Activated naive CD8-positive, alpha-beta T cell treated with anti-CD3 and anti-CD28 coated beads, Interleukin-2, amount 50 U/mL, for 24 hours (primary cell): ENCODE data around the gene LIME1.
"Not testable (repeated sequence)": the region's sequence is repeated elsewhere in the genome, so short reads cannot be mapped to it uniquely, and the experiment has no call there.

Source experiments
- ATAC-seq: fragments of 150-1000 bp; cut with Tn5 transposase; one replicate; pipeline ENCODE4 v1.10.0; 2021
- DNase-seq: peaks from one replicate; pipeline ENCODE4 v3.0.0; 2021
- H3K27ac Mint-ChIP-seq: one replicate; pipeline ENCODE4 v1.8.0; 2021; ENCODE audit warnings: mild to moderate bottlenecking, mixed read lengths
- H3K27me3 Mint-ChIP-seq: one replicate; pipeline ENCODE4 v1.8.0; 2021; ENCODE audit warnings: mixed read lengths
- H3K36me3 Mint-ChIP-seq: one replicate; pipeline ENCODE4 v1.8.0; 2021; ENCODE audit warnings: low read depth, mixed read lengths
- H3K4me1 Mint-ChIP-seq: one replicate; pipeline ENCODE4 v1.8.0; 2021; ENCODE audit warnings: mixed read lengths
- H3K4me3 Mint-ChIP-seq: one replicate; pipeline ENCODE4 v1.8.0; 2021; ENCODE audit warnings: mild to moderate bottlenecking, moderate library complexity, mixed read lengths
- H3K9me3 Mint-ChIP-seq: one replicate; pipeline ENCODE4 v1.8.0; 2021; ENCODE audit warnings: mixed read lengths

The LIME1 gene

DNA sequence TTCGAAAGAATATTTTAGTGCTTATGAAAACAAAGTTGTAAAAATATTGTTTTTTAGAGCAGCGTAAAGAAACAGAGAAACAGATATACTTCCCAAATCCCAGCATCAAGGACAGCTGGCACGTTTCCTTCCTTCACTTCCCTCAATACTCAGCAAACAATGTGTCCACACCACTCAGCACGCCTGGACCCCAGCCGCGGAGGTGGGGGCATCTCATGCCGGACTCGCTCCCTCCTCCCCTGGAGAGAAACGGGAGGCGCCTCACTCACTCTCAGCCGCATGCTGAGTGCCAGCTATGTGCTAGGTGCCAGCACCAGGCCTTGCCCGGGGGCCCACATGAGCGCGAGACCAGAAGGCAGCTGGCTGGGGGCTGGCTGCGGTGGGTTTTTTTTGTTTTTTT lies 37.8 kb downstream of the LIME1 start:
- H3K27ac Mint-ChIP-seq, result no peak overlapping the region
- H3K4me3 Mint-ChIP-seq, result no peak overlapping the region
- no peak for ATAC-seq
- H3K27me3 Mint-ChIP-seq, result no peaks in the 10 kb centered on the region
- H3K4me1 Mint-ChIP-seq, result no peaks in the 10 kb centered on the region
- DNase-seq, result no peak
- no peaks in the 10 kb centered on the region for H3K36me3 Mint-ChIP-seq
- no peaks in the 10 kb centered on the region for H3K9me3 Mint-ChIP-seq

DNA sequence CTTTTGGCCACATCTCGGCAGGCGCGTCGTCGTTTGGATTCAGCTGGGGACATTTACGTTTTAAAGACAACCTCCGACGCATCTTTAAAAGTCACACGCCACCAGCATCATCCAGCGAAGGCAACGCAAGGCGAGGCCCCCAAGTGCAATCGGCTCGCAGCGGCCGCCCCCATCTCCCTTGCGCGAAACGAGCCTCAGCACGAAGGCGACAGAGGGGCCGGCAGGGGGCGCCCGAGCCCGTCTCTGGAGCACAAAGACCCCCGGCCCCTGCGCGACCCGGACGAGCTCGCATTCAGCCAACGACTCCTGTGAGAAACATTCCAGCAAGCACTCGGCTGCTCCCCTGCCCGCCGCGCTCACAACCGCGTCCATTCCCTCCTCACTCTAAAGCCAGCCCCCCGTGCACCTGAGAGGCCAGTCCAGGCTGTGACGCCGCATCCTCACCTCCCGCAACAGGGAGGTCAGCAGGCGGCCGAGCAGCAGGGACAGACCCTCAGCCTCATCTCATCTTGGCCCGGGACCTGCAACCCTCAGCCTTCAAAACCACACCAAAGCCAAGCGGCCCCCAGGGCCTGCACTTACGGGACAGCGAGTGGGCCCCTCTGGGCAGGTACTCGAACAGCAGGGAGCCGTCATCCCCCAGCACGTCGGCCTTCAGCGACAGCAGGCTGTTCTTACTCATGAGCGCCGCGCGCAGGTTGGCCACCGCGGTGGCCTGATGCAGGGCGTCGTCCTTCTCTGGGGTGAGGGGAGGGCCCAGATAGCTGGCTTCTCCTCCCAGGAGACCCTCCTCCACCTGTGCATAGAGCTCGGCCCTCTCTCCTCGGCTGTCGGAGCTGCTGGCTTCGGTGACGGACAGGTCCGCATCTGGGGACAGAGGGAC lies 38.9 kb downstream of the LIME1 start:
- peaks cover 2% of the 10 kb centered on the region for H3K4me1 Mint-ChIP-seq
- no peaks in the 10 kb centered on the region for H3K36me3 Mint-ChIP-seq
- H3K27ac Mint-ChIP-seq, result no peak overlapping the region
- H3K27me3 Mint-ChIP-seq, result no peaks in the 10 kb centered on the region
- H3K4me3 Mint-ChIP-seq, result no peak overlapping the region
- no peaks in the 10 kb centered on the region for H3K9me3 Mint-ChIP-seq
- DNase-seq, result peak; percentile 45
- no peak for ATAC-seq

DNA sequence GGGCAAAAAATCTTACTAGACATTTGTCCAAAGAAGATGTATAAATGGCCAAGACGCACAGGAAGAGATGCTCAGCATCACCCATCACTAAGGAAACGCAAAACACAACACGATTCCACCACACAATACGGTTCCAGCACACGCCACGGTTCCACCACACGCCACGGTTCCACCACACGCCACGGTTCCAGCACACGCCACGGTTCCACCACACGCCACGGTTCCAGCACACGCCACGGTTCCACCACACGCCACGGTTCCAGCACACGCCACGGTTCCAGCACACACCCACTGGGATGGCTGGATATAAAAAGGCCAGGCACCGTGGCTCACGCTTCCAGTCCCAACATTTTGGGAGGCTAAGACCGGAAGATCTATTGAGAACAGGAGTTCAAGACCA lies 40.4 kb downstream of the LIME1 start:
- H3K36me3 Mint-ChIP-seq, DNase-seq: not testable (repeated sequence)

DNA sequence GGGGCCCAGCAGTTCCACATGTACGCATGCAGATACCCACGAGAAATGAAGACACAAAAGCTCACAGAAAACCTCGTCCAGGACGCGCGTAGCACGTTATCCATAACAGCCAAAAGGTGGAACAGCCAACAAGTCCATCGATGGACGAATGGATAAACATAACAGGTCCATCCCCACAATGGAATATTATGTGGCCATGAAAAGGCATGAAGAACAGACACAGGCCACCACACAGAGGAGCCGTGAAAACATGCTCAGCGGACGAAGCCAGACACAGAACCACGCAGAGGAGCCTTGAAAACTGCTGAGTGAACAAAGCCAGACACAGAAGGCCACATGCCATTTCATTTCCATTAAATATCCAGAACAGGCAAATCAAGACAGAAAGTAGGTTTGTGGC lies 41.1 kb downstream of the LIME1 start:
- H3K27ac Mint-ChIP-seq, result no peak overlapping the region
- H3K27me3 Mint-ChIP-seq, result no peaks in the 10 kb centered on the region
- no peaks in the 10 kb centered on the region for H3K36me3 Mint-ChIP-seq
- no peak overlapping the region for H3K4me3 Mint-ChIP-seq
- H3K4me1 Mint-ChIP-seq, result peaks cover 13% of the 10 kb centered on the region
- H3K9me3 Mint-ChIP-seq, result no peaks in the 10 kb centered on the region
- DNase-seq (no peak), ATAC-seq (no peak)

More for the DNA sequence above, 40.4 kb downstream of the LIME1 start:
- not testable (repeated sequence) for H3K9me3 Mint-ChIP-seq, H3K4me1 Mint-ChIP-seq, H3K4me3 Mint-ChIP-seq, H3K27me3 Mint-ChIP-seq, ATAC-seq
- peak overlapping the region; percentile 31 for H3K27ac Mint-ChIP-seq

DNA sequence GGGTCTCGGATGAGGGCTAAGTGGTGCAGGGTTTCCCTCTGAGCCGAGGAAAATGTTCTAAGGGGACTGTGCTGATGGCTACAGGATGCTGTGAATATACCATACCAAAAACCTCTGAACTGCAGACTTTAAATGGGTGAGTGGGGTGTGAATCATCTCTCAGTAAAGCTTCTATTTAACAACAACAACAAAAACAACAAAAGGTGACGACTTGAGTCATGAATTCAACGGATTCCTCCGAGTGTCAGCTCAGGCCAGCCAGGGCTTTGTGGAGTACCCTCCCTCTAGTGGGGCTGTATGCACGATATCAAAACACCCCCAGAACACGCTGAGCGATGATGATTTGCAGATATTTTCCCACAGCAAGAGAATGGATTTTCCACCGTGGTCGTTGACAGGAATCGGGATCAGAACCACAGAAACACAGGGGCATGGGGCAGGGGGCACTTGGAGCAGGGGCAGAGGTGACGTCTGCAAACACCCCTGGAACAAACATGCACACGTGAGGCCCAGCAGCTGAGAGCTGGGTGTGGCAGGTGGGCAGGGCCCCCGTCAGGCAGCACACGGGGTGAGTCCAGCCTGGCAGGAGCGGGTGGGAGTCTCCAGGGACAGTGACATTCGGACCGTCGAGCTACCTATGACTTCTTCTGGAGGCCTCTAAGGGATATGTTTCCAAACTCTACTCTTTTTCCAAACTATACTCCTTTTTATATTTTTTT lies 41.7 kb downstream of the LIME1 start:
- no peaks in the 10 kb centered on the region for H3K36me3 Mint-ChIP-seq
- H3K27ac Mint-ChIP-seq, result no peak overlapping the region
- ATAC-seq (no peak), DNase-seq (no peak)
- no peak overlapping the region for H3K4me3 Mint-ChIP-seq
- H3K27me3 Mint-ChIP-seq, result no peaks in the 10 kb centered on the region
- H3K4me1 Mint-ChIP-seq, result peaks cover 15% of the 10 kb centered on the region
- H3K9me3 Mint-ChIP-seq, result no peaks in the 10 kb centered on the region

DNA sequence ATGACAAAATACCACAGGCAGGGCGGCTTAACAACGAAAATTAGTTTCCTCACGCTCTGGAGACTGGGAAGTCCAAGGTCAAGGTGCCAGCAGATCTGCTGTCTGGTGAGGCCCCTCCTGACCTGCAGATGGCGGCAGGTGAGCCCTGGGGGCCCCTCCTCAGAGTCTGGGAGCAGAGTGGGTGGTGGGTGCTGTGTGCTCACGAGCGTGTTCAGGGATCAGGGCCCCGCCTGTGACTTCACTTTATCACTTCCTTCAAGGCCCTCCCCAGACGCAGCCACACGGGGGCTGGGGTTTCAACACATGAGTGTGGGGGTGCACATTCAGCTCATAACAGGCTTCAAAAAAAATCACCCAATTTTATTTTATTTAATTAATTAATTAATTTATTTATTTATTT lies 42.4 kb downstream of the LIME1 start:
- Mint-ChIP-seq H3K4me3 (no peak overlapping the region), H3K27me3 (no peaks in the 10 kb centered on the region), H3K27ac (no peak overlapping the region), H3K9me3 (no peaks in the 10 kb centered on the region), H3K36me3 (no peaks in the 10 kb centered on the region), H3K4me1 (peaks cover 15% of the 10 kb centered on the region)
- ATAC-seq, result no peak
- DNase-seq, result no peak

DNA sequence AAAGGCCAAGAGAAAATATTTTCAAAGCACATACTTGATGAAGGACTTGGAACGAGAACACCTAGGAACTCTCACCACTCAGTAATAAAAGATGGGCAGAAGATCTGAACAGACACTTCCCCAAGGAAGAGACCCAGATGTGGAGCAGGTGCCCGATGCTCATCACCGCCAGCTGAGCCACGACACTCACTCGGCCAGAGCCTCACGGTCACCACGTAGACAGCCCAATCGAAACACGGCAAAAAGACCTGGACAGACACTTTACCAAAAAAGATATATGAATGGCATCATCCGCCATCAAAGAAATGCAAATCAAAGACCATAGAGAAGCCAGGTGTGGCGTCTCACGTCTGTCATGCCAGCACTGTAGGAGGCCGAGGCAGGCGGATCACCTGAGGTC lies 44.7 kb downstream of the LIME1 start:
- no peaks in the 10 kb centered on the region for H3K9me3 Mint-ChIP-seq
- no peak for DNase-seq
- H3K36me3 Mint-ChIP-seq, result no peaks in the 10 kb centered on the region
- peaks cover 15% of the 10 kb centered on the region for H3K4me1 Mint-ChIP-seq
- no peaks in the 10 kb centered on the region for H3K27me3 Mint-ChIP-seq
- no peak for ATAC-seq
- no peak overlapping the region for H3K4me3 Mint-ChIP-seq
- no peak overlapping the region for H3K27ac Mint-ChIP-seq

DNA sequence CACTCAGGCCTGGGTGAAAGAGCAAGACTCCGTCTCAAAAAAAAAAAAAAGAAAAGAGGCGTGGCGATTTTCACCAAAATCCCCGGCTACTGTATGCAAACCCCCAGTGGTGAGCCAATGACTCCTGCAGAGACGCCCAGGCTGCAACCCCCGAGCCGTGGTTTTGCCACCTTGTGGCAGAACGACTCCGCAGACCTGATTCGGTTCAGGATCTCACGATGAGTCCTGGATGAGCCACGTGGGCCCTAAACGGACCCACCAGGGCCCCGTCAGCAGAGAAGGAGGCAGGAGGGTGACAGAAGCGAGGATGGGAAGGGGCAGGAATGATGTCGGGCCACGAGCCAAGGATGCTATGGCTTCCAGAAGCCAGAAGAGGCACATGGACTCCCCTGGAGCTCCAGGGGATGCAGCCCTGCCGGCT lies 45.6 kb downstream of the LIME1 start:
- no peaks in the 10 kb centered on the region for H3K27me3 Mint-ChIP-seq
- DNase-seq (peak; percentile 43), ATAC-seq (peak; percentile 89)
- H3K36me3 Mint-ChIP-seq, result no peaks in the 10 kb centered on the region
- peak overlapping the region; percentile 59 for H3K27ac Mint-ChIP-seq
- H3K4me1 Mint-ChIP-seq, result peaks cover 15% of the 10 kb centered on the region
- H3K9me3 Mint-ChIP-seq, result no peaks in the 10 kb centered on the region
- H3K4me3 Mint-ChIP-seq, result no peak overlapping the region

DNA sequence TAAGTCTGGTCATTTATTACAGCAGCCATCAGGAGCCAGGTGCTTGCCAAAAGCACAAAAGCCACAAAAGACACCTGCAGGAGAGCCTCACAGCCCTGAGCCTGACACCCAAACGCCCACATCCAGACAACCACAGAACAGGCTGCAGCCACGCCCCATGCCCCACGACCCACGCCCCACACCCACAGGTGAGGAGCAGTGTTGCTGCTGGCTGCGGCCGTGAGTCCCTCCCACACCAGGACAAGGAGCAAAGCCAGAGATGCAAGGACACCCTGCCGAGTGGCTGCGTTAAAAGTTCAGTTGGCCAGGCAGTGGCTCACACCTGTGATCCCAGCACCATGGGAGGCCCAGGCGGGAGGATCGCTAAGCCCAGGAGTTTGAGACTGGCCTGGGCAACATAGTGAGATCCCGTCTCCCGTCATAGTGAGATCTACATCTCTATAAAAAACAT lies 46.1 kb downstream of the LIME1 start:
- no peaks in the 10 kb centered on the region for H3K27me3 Mint-ChIP-seq
- ATAC-seq, result no peak
- H3K9me3 Mint-ChIP-seq, result no peaks in the 10 kb centered on the region
- no peak overlapping the region for H3K27ac Mint-ChIP-seq
- DNase-seq, result no peak
- no peaks in the 10 kb centered on the region for H3K36me3 Mint-ChIP-seq
- H3K4me1 Mint-ChIP-seq, result peaks cover 15% of the 10 kb centered on the region
- H3K4me3 Mint-ChIP-seq, result no peak overlapping the region

DNA sequence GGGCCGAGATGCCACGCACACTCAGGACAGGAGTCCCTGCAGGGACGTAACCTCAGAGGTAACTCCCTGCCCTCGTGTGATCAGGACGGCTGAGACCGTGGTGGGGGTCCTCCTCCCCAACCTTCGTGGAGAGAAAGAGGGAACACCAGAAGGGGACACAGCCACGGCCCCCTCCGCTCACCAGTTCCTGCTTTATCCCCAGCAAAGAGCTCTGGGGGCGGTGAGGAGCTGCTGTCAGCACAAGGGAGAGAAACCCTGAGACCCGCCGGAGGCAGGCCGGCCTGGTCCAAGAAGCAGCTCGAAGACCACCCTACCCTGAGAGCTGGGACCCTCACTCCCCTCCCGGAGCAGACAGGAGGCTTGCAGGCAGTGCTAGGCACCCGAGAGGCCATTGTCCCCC lies 47.5 kb downstream of the LIME1 start:
- Mint-ChIP-seq H3K36me3 (no peaks in the 10 kb centered on the region), H3K27me3 (no peaks in the 10 kb centered on the region), H3K4me1 (peaks cover 15% of the 10 kb centered on the region), H3K4me3 (no peak overlapping the region), H3K9me3 (no peaks in the 10 kb centered on the region), H3K27ac (no peak overlapping the region)
- ATAC-seq (no peak), DNase-seq (no peak)

DNA sequence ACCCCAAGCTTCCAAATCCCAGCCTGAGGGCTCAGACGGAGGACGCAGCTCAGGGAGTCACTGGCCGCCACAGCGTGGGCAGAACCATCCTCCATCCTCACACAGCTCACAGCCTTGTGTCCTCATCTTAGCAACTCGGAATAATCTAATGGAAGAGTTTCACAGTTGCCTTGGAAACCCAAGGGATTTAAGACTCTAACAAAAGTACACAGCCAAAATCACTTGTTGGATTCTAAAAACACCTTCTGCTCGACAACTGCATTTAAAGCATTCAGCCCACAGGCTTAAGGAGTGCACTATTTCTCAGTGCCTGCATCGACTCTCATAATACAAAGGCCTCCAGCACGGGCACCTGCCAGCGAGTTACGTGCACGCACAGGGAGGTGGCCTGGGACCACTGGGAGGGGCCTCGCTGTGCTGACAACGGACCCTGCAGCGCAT lies 49.2 kb downstream of the LIME1 start:
- DNase-seq, result no peak
- Mint-ChIP-seq H3K4me3 (no peak overlapping the region), H3K36me3 (no peaks in the 10 kb centered on the region), H3K9me3 (no peaks in the 10 kb centered on the region), H3K4me1 (peaks cover 13% of the 10 kb centered on the region), H3K27ac (no peak overlapping the region), H3K27me3 (no peaks in the 10 kb centered on the region)
- ATAC-seq, result no peak

DNA sequence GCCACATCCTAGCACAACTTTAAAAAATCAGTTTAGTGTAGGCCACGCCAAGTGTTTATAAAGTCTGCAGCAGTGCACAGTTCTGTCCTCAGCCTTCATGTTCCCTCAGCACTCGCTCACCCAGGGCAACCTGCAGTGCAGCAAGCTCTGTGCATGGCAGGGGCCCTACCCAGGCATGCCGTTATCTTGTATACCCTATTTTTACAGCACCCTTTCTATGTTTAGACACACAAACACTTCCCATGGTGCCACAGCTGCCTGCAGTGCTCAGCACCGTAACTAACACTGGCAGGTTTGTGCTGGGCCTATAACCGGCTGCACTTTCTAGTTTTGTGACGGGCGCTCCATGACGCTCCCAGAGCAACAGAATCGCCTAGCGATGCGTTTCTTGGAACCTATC lies 50.8 kb downstream of the LIME1 start:
- Mint-ChIP-seq H3K27ac (no peak overlapping the region), H3K4me1 (peaks cover 3% of the 10 kb centered on the region), H3K27me3 (no peaks in the 10 kb centered on the region), H3K9me3 (no peaks in the 10 kb centered on the region), H3K4me3 (no peak overlapping the region), H3K36me3 (no peaks in the 10 kb centered on the region)
- ATAC-seq (no peak), DNase-seq (no peak)

DNA sequence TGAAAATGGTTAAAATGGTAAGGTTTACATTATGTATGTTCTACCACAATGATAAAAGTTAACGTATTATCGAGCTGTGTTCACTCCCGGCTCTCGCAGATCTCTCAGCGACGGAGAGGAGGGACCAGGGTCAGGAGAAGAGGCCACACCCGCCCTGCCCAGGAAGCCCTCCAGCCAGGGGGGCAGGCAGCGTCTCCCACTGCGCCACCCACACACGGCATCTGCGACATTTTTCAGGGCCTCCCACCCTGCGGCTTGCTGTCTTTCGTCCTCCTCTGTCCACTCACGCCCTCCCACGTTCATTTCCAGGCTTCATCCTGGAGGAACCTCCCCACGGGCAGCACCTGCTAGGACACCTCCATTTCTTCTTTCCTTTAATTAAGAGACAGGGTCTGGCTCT lies 51.3 kb downstream of the LIME1 start:
- Mint-ChIP-seq H3K9me3 (no peaks in the 10 kb centered on the region), H3K4me1 (peaks cover under 1% of the 10 kb centered on the region), H3K27ac (no peak overlapping the region), H3K27me3 (no peaks in the 10 kb centered on the region), H3K36me3 (no peaks in the 10 kb centered on the region), H3K4me3 (no peak overlapping the region)
- ATAC-seq (no peak), DNase-seq (no peak)
